ENCODE data around the gene C2orf81. TPM values are rescaled to one million over a fixed set of nuclear protein-coding genes. Genes with fewer than 3 reads are reported as not detected.

Gene C2orf81
- polyA plus RNA-seq, 1 donor from 2014 or later, result 3.3 TPM

- no peak for TF ChIP-seq TAF1 (IDR thresholded peaks at IDR 0.05; ENCODE audit: low read depth)
- no peak for TF ChIP-seq RAD21 (conservative IDR thresholded peaks at IDR 0.05)
- no peak for TF ChIP-seq POLR2AphosphoS5 (IDR thresholded peaks at IDR 0.05)
- no peak for TF ChIP-seq EZH2 (IDR thresholded peaks at IDR 0.05; ENCODE audit: borderline replicate concordance, insufficient read depth, low read length, poor library complexity, severe bottlenecking)
- TF ChIP-seq EP300 (conservative IDR thresholded peaks at IDR 0.05; ENCODE audit: poor library complexity, severe bottlenecking), result no peak
- no peak for TF ChIP-seq SMC3 (conservative IDR thresholded peaks at IDR 0.05; ENCODE audit: poor library complexity)
- TF ChIP-seq MXI1 (conservative IDR thresholded peaks at IDR 0.05; ENCODE audit: poor library complexity, severe bottlenecking), result no peak
- TF ChIP-seq CTCF (IDR thresholded peaks at IDR 0.05; ENCODE audit: poor library complexity, severe bottlenecking), result no peak
- TF ChIP-seq REST (IDR thresholded peaks at IDR 0.05; ENCODE audit: borderline replicate concordance), result no peak
- Histone ChIP-seq H4K20me1 (ENCODE audit: insufficient read depth) (peaks cover 3% of the 10 kb centered on the region), H3K9ac (ENCODE audit: low read length) (no peak overlapping the region), H2AFZ (ENCODE audit: low read depth, low read length) (no peak overlapping the region), H3K9me3 (ENCODE audit: low read length) (no peaks in the 10 kb centered on the region), H3F3A (ENCODE audit: insufficient read depth, low read length, poor library complexity, severe bottlenecking) (no peaks in the 10 kb centered on the region), H3K79me2 (replicated peaks; ENCODE audit: insufficient read depth, low read length) (no peaks in the 10 kb centered on the region), H3K9me2 (ENCODE audit: insufficient read depth, low read length) (no peaks in the 10 kb centered on the region), H3K27ac (ENCODE audit: low read length) (no peak overlapping the region), H3K4me3 (ENCODE audit: low read length) (no peak overlapping the region), H3K27me3 (ENCODE audit: insufficient read depth, low read depth, low read length) (no peaks in the 10 kb centered on the region), H3K36me3 (ENCODE audit: insufficient read depth, low read length) (peaks cover 14% of the 10 kb centered on the region), H3K4me2 (ENCODE audit: low read length) (no peak overlapping the region)
These were observed 56.6 kb downstream of the C2orf81 start for GRCh38 chr2:74364533-74365505.

Other genes starting within 250 kb of the C2orf81 start
- gene MOB1A, start 242.7 kb downstream of the C2orf81 start, polyA plus RNA-seq, result 27.4 and 39.2 TPM in 2 replicates
- 19.3 and 26.3 TPM in 2 replicates for gene MTHFD2, start 223.0 kb downstream of the C2orf81 start, polyA plus RNA-seq
- 3.2 and 3.9 TPM in 2 replicates for gene SLC4A5, start 78.2 kb downstream of the C2orf81 start, polyA plus RNA-seq
- gene DCTN1, start 41.3 kb downstream of the C2orf81 start, polyA plus RNA-seq, result 160 and 183 TPM in 2 replicates
- gene WDR54, start 111 bp upstream of the C2orf81 start, polyA plus RNA-seq, result 89.9 and 110 TPM in 2 replicates
- gene RTKN, start 20.3 kb upstream of the C2orf81 start, polyA plus RNA-seq, result 4.9 and 6.1 TPM in 2 replicates
- gene INO80B, start 33.5 kb upstream of the C2orf81 start, polyA plus RNA-seq, result 35.2 and 53.2 TPM in 2 replicates
- gene WBP1, start 36.8 kb upstream of the C2orf81 start, polyA plus RNA-seq, result 220 and 230 TPM in 2 replicates
- 39.6 and 51.2 TPM in 2 replicates for gene MOGS, start 43.8 kb upstream of the C2orf81 start, polyA plus RNA-seq
- 28.0 and 28.6 TPM in 2 replicates for gene MRPL53, start 51.1 kb upstream of the C2orf81 start, polyA plus RNA-seq
- gene CCDC142, start 61.4 kb upstream of the C2orf81 start, polyA plus RNA-seq, result 21.6 and 48.0 TPM in 2 replicates
- gene TTC31, start 61.5 kb upstream of the C2orf81 start, polyA plus RNA-seq, result 11.0 and 16.3 TPM in 2 replicates
- not detected in 2 replicates for gene LBX2, start 78.0 kb upstream of the C2orf81 start, polyA plus RNA-seq
- gene PCGF1, start 86.1 kb upstream of the C2orf81 start, polyA plus RNA-seq, result 30.2 and 38.9 TPM in 2 replicates
- not detected in 2 replicates for gene TLX2, start 92.8 kb upstream of the C2orf81 start, polyA plus RNA-seq
- gene DQX1, start 104.6 kb upstream of the C2orf81 start, polyA plus RNA-seq, result 0.59 and 0.78 TPM in 2 replicates
- 153 and 163 TPM in 2 replicates for gene AUP1, start 108.1 kb upstream of the C2orf81 start, polyA plus RNA-seq
- gene HTRA2, start 108.3 kb upstream of the C2orf81 start, polyA plus RNA-seq, result 126 and 141 TPM in 2 replicates
- 17.1 and 20.1 TPM in 2 replicates for gene LOXL3, start 132.3 kb upstream of the C2orf81 start, polyA plus RNA-seq
- 0.30 and 0.79 TPM in 2 replicates for gene DOK1, start 133.1 kb upstream of the C2orf81 start, polyA plus RNA-seq
- not detected in 2 replicates for gene M1AP, start 226.7 kb upstream of the C2orf81 start, polyA plus RNA-seq
- 18.2 and 19.2 TPM in 2 replicates for gene SEMA4F, start 232.6 kb upstream of the C2orf81 start, polyA plus RNA-seq

All from neural cell (in vitro differentiated cells).